GM20000 (cell line): ENCODE measurements around the gene CD99L2.

Source experiments
- DNase-seq: peaks from one replicate; pipeline ENCODE4 v3.0.0; 2012; ENCODE audit warnings: low spot score
- TF ChIP-seq, protein P1 (sequence below): IDR thresholded peaks from 2 replicates; pipeline ENCODE4 v1.5.1; 2012; ENCODE audit warnings: mild to moderate bottlenecking, control low read depth; ENCODE audit errors: extremely low read depth, missing control alignments

Gene CD99L2

GRCh38 chrX:150870029-150870428, 28.4 kb downstream of the CD99L2 start:
- TF ChIP-seq, protein P1, sequence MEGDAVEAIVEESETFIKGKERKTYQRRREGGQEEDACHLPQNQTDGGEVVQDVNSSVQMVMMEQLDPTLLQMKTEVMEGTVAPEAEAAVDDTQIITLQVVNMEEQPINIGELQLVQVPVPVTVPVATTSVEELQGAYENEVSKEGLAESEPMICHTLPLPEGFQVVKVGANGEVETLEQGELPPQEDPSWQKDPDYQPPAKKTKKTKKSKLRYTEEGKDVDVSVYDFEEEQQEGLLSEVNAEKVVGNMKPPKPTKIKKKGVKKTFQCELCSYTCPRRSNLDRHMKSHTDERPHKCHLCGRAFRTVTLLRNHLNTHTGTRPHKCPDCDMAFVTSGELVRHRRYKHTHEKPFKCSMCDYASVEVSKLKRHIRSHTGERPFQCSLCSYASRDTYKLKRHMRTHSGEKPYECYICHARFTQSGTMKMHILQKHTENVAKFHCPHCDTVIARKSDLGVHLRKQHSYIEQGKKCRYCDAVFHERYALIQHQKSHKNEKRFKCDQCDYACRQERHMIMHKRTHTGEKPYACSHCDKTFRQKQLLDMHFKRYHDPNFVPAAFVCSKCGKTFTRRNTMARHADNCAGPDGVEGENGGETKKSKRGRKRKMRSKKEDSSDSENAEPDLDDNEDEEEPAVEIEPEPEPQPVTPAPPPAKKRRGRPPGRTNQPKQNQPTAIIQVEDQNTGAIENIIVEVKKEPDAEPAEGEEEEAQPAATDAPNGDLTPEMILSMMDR = no peak
- no peak for DNase-seq

- TF ChIP-seq, protein P1 = no peak
- no peak for DNase-seq
Measured at GRCh38 chrX:150869450-150869849, 29.0 kb downstream of the CD99L2 start.

GRCh38 chrX:150868625-150869024, 29.8 kb downstream of the CD99L2 start:
- DNase-seq = no peak
- TF ChIP-seq, protein P1 = no peak

DNA sequence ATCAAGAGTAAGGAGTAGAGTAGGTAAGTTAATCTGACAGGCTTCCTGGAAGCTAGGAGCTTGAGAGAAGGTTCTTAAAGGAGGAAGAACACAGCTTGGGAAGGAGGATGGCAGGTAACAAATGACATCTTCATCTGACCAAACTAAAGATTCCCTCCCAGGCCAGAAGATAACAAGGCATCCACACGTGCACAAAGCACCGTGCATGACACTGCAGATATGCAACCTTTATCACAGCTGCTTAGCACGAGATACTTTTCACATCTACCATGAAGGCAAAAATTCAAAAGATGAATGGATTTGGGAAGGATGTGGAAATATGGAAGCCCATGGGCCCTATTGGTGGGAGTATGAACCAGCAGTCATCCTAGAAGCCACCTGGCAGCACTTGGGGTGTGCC, 34.3 kb downstream of the CD99L2 start:
- no peak for DNase-seq
- TF ChIP-seq, protein P1 = no peak

- TF ChIP-seq, protein P1 = no peak
- DNase-seq = no peak
Measured at GRCh38 chrX:150863191-150863590, 35.3 kb downstream of the CD99L2 start.

DNA sequence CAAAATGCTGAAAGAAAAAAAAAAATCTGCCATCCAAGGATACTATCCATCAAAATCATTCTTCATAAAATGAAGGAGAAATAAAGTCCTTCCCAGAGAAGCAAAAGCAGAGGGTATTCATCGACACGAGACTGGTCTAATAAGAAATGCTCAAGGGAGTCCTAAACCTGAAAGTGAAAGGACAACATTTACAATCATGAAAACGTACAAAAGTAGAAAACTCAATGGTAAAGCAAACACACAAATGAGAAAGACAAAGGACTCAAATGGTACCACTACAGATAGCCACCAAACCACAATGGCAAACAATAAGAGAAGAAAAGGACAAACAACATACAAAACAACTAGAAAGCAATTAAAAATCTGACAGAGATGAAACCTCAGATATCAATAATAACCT, 41.0 kb downstream of the CD99L2 start:
- TF ChIP-seq, protein P1 = no peak
- no peak for DNase-seq

- TF ChIP-seq, protein P1 = no peak
- DNase-seq = no peak
Measured at GRCh38 chrX:150856785-150857184, 41.7 kb downstream of the CD99L2 start.
